CD4-positive, alpha-beta memory T cell (primary cell): ENCODE results near the gene VSTM2A. TPM values are rescaled to one million over a fixed set of nuclear protein-coding genes. Genes with fewer than 3 reads are reported as not detected.
"Not testable (repeated sequence)": the region's sequence is repeated elsewhere in the genome, so short reads cannot be mapped to it uniquely, and the experiment has no call there.

Experiments used
- CTCF ChIA-PET: fragments of 350-600 bp; sonication (Branson Sonifier 250); formaldehyde crosslinking; loops from one replicate; lab custom pipeline; 2021; ENCODE audit warnings: inconsistent platforms; ENCODE audit not compliant: partially characterized antibody; lab: Charles Lee
- POLR2A ChIA-PET: fragments of 350-600 bp; sonication (Branson Sonifier 250); formaldehyde crosslinking; loops from one replicate; lab custom pipeline; 2021; ENCODE audit not compliant: partially characterized antibody; lab: Charles Lee
- DNase-seq, 5 donors: peaks; one replicate each; pipeline versions ENCODE4 v3.0.0 to v3.0.0-alpha.2; 2020 to 2022; ENCODE audit warnings: mixed read lengths in 1 of 5
- H3K27ac ChIP-seq: one replicate; pipeline ENCODE4 v1.7.0; 2013; ENCODE audit warnings: low read depth, low read length
- H3K27me3 ChIP-seq: 2 replicates; pipeline ENCODE4 v1.7.0; 2013; ENCODE audit warnings: mild to moderate bottlenecking, low read length, moderate library complexity; ENCODE audit not compliant: insufficient read depth
- H3K36me3 ChIP-seq: 2 replicates; pipeline ENCODE4 v1.7.0; 2013; ENCODE audit warnings: mild to moderate bottlenecking, low read length, moderate library complexity; ENCODE audit not compliant: insufficient read depth
- H3K4me1 ChIP-seq: 2 replicates; pipeline ENCODE4 v1.7.0; 2013; ENCODE audit warnings: mild to moderate bottlenecking, low read length, moderate library complexity; ENCODE audit not compliant: insufficient read depth
- H3K4me3 ChIP-seq, 2 donors: one replicate each; pipeline ENCODE4 v1.7.0; 2013; ENCODE audit warnings: low read length in 2 of 2, mild to moderate bottlenecking in 1 of 2
- H3K9me3 ChIP-seq, 2 donors: one replicate each; pipeline ENCODE4 v1.7.0; 2013; ENCODE audit warnings: low read length in 2 of 2, control low read depth in 1 of 2; ENCODE audit not compliant: control insufficient read depth in 1 of 2
- H3K27ac Mint-ChIP-seq, 7 donors: one replicate each; pipeline ENCODE4 v1.8.0; 2020 to 2021; ENCODE audit warnings: mixed read lengths in 7 of 7, mild to moderate bottlenecking in 6 of 7, inconsistent platforms in 3 of 7, moderate library complexity in 3 of 7
- H3K27me3 Mint-ChIP-seq, 2 donors: one replicate each; pipeline ENCODE4 v1.8.0; 2020 to 2021; ENCODE audit warnings: mixed read lengths in 2 of 2
- H3K36me3 Mint-ChIP-seq, 2 donors: one replicate each; pipeline ENCODE4 v1.8.0; 2020 to 2021; ENCODE audit warnings: mixed read lengths in 2 of 2, inconsistent platforms in 1 of 2, mild to moderate bottlenecking in 1 of 2
- H3K4me1 Mint-ChIP-seq, 4 donors: one replicate each; pipeline ENCODE4 v1.8.0; 2020 to 2021; ENCODE audit warnings: mixed read lengths in 4 of 4, mild to moderate bottlenecking in 1 of 4
- H3K4me3 Mint-ChIP-seq, 8 donors: one replicate each; pipeline ENCODE4 v1.8.0; 2020 to 2021; ENCODE audit warnings: mixed read lengths in 8 of 8, mild to moderate bottlenecking in 7 of 8, moderate library complexity in 6 of 8, inconsistent platforms in 3 of 8
- H3K9me3 Mint-ChIP-seq, 8 donors: one replicate each; pipeline ENCODE4 v1.8.0; 2020 to 2021; ENCODE audit warnings: mixed read lengths in 8 of 8, mild to moderate bottlenecking in 5 of 8, inconsistent platforms in 3 of 8, moderate library complexity in 1 of 8
- intact Hi-C: fragments of 100-400 bp; cut with micrococcal nuclease; formaldehyde crosslinking; loops from one replicate; pipeline ENCODE4 v1.15.1; 2023
- polyA plus RNA-seq, 2 donors: library from polyadenylated mRNA; unstranded; fragments of 300-500 nt; fragmentation: Illumina TruSeq; gene quantifications; one replicate each; pipeline ENCODE4 v1.2.3, GENCODE V29; 2021
- total RNA-seq, 2 experiments: library from RNA; stranded (reverse); gene quantifications; one replicate each; pipeline ENCODE4 v1.2.3, GENCODE V29; 2021

VSTM2A gene, protein sequence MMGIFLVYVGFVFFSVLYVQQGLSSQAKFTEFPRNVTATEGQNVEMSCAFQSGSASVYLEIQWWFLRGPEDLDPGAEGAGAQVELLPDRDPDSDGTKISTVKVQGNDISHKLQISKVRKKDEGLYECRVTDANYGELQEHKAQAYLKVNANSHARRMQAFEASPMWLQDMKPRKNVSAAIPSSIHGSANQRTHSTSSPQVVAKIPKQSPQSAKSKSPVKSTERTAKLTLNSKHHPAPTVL
- total RNA-seq (not detected), polyA plus RNA-seq (not detected)

DNA sequence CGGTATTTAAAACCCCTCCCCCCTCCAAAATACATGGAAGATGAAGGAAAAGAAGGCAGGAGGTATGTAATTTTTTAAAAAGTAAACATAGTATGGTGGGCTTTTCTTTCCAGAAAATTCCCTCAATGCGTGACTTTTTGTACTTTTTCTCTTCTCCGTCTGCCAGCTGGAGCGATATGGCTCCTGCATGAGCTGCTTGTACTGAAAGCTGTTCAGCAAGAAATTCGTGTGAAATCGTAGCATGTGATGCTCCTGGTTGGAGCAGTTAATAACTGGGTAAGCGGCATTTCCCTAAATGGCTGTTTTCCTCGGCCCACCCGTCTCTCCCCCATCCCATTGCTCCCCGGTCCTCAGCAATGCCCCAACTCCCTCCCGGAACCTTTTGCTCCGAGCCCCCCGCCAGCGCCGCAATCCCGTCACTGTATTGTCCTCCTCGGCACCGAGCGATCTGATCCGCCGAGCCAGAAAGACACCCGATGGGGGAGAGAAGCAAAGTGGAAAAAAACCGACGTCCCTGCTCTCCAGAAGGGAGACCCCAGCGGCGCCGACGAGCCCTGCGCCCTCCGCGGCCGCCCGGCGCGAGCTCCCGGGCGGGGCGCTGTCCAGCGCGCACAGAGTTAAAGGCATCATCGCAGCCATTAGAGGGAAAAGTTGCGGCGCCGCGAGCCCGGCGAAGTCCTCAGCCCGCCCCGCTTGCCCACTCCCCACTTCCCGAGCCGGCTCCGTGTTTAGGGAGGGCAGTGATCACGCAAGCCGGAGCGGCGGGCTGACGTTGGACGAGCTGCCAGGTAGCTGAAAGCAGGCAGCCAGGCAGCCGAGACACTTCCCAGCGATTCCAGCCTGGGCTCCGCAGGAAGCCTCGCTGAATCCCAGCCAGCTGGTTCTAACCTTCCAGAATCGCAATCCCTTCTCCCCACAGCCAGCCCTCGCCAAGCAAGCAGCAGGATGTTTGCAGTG lies at the start of gene VSTM2A:
TSS of gene VSTM2A (plus strand) at position 707 of the 957 bp plus-strand sequence. CDS start 356 bp downstream, outside the sequence.
- no peak within 1 kb of the TSS for H3K4me3 Mint-ChIP-seq
- no peak within 1 kb of the TSS for H3K27ac ChIP-seq
- H3K27ac Mint-ChIP-seq, result no peak within 1 kb of the TSS
- peaks cover 24 to 26% of the 10 kb centered on the region in 2 donors for H3K27me3 Mint-ChIP-seq
- DNase-seq, result no peak
- H3K9me3 ChIP-seq, result no peaks in the 10 kb centered on the region
- peaks cover 0 to 5% (median 2%) of the 10 kb centered on the region in 4 donors for H3K4me1 Mint-ChIP-seq
- H3K4me1 ChIP-seq, result no peaks in the 10 kb centered on the region
- peaks cover 0 to 25% (median 17%) of the 10 kb centered on the region in 8 donors for H3K9me3 Mint-ChIP-seq
- ChIA-PET CTCF (no interaction called here), POLR2A (no interaction called here)
- no peak within 1 kb of the TSS for H3K4me3 ChIP-seq
- H3K27me3 ChIP-seq, result peaks cover 4% of the 10 kb centered on the region
- intact Hi-C loops, result no loop called here
- peaks cover 2 to 8% of the 10 kb centered on the region in 2 donors for H3K36me3 Mint-ChIP-seq
- H3K36me3 ChIP-seq, result no peaks in the 10 kb centered on the region

DNA sequence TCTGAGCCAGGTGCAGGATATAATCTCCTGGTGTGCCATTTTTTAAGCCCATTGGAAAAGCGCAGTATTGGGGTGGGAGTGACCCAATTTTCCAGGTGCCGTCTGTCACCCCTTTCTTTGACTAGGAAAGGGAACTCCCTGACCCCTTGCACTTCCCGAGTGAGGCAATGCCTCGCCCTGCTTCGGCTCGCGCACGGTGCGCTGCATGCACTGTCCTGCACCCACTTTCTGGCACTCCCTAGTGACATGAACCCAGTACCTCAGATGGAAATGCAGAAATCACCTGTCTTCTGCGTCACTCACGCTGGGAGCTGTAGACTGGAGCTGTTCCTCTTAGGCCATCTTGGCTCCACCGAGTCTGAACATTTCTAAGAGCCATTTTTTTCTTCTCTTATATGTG lies 37.6 kb upstream of the VSTM2A start:
- H3K27me3 ChIP-seq, H3K36me3 Mint-ChIP-seq, H3K9me3 ChIP-seq, H3K27ac ChIP-seq, H3K27me3 Mint-ChIP-seq, H3K4me1 Mint-ChIP-seq, CTCF ChIA-PET, POLR2A ChIA-PET, H3K36me3 ChIP-seq, H3K4me3 ChIP-seq, intact Hi-C loops, H3K4me3 Mint-ChIP-seq, DNase-seq, H3K27ac Mint-ChIP-seq, H3K4me1 ChIP-seq: not testable (repeated sequence)
- peaks cover 4 to 22% (median 11%) of the 10 kb centered on the region in 8 donors for H3K9me3 Mint-ChIP-seq

DNA sequence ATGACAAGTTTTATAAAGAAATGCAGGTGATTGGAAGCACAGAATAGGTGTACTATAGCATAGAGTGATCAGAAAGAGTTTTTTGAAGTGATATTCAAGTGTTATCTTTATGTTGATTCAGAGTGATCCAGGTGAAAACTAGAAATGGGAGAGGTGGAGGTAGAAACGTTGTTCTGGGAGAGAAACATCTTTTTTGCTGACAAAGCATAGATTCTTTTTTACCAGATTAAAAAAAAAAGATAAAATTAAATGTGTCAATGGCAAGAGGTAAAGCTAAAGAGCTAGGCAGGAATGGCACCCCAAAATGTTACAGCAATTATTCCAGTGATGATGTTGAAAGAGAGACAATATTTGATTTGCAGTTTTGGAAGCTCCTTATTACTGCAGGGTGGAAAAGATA lies 12.6 kb upstream of the VSTM2A start:
- H3K36me3 ChIP-seq, result no peaks in the 10 kb centered on the region
- no peak overlapping the region for H3K4me3 ChIP-seq
- no peak overlapping the region for H3K27ac ChIP-seq
- no peaks in the 10 kb centered on the region for H3K4me1 Mint-ChIP-seq
- H3K36me3 Mint-ChIP-seq, result no peaks in the 10 kb centered on the region
- intact Hi-C loops, result no loop called here
- H3K9me3 ChIP-seq, result peaks cover 0 to 4% of the 10 kb centered on the region in 2 donors
- ChIA-PET CTCF (no interaction called here), POLR2A (no interaction called here)
- H3K4me3 Mint-ChIP-seq, result no peak overlapping the region
- H3K4me1 ChIP-seq, result no peaks in the 10 kb centered on the region
- no peaks in the 10 kb centered on the region for H3K27me3 Mint-ChIP-seq
- no peak overlapping the region for H3K27ac Mint-ChIP-seq
- H3K27me3 ChIP-seq, result no peaks in the 10 kb centered on the region
- no peak for DNase-seq
- H3K9me3 Mint-ChIP-seq, result peaks cover 0 to 24% (median 14%) of the 10 kb centered on the region in 8 donors

DNA sequence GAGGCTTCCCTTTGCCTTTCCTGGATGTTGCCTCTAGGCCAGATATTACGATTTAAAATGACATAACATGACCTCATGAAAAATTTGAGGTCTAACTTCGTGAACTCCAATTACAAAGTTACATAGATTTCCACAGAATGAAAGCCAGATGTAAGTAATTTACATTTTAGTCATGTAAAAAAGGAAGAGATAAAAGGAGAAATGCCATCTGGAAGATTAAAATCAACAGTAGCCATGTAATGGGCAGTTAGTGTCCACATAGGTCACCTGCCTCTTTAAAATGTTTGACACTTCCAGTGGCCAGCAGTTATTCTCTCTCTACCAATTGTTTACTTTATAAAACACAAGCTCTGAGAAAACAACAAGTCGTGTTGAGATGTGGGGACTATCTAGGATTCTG lies 4.1 kb upstream of the VSTM2A start:
- Histone ChIP-seq H3K36me3 (no peaks in the 10 kb centered on the region), H3K4me3 (no peak overlapping the region), H3K9me3 (no peaks in the 10 kb centered on the region), H3K27ac (no peak overlapping the region), H3K4me1 (no peaks in the 10 kb centered on the region), H3K27me3 (no peaks in the 10 kb centered on the region)
- intact Hi-C loops, result no loop called here
- H3K9me3 Mint-ChIP-seq, result peaks cover 3 to 19% (median 15%) of the 10 kb centered on the region in 8 donors
- H3K27me3 Mint-ChIP-seq, result peaks cover 11 to 13% of the 10 kb centered on the region in 2 donors
- no peak overlapping the region for H3K27ac Mint-ChIP-seq
- H3K36me3 Mint-ChIP-seq, result peaks cover 0 to 3% of the 10 kb centered on the region in 2 donors
- no peak for DNase-seq
- CTCF ChIA-PET, result no interaction called here
- H3K4me1 Mint-ChIP-seq, result peaks cover 0 to 5% (median under 1%) of the 10 kb centered on the region in 4 donors
- no peak overlapping the region for H3K4me3 Mint-ChIP-seq
- POLR2A ChIA-PET, result no interaction called here

DNA sequence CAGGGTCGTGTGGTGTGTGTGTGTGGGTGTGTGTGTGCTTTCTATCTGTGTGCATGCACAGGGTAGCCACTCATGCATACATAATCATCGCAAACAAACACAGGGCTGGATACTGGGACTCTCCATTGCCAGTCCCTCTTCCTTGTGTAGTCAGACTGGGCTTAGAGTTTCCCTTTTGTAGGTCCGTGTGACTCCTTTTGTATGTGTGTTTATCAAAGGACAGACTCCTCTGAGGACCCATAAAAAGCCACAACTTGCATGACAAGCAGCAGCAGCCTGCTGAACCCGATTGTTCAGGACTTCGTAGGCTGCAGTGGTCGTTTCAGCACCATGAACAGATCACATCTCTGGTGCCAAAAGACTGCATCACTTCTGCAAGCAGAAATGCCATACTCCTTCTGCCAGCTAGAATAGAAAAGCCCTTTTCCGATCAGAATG lies 895 bp downstream of the VSTM2A start:
- H3K27ac Mint-ChIP-seq, result no peak overlapping the region
- H3K4me3 ChIP-seq, result no peak overlapping the region
- H3K36me3 ChIP-seq, result no peaks in the 10 kb centered on the region
- DNase-seq, result no peak
- H3K9me3 Mint-ChIP-seq, result peaks cover 0 to 24% (median 18%) of the 10 kb centered on the region in 8 donors
- no peaks in the 10 kb centered on the region for H3K4me1 ChIP-seq
- intact Hi-C loops, result no loop called here
- no peak overlapping the region for H3K4me3 Mint-ChIP-seq
- no peaks in the 10 kb centered on the region for H3K9me3 ChIP-seq
- H3K4me1 Mint-ChIP-seq, result peaks cover 0 to 5% (median 2%) of the 10 kb centered on the region in 4 donors
- ChIA-PET POLR2A (no interaction called here), CTCF (no interaction called here)
- peaks cover 2 to 8% of the 10 kb centered on the region in 2 donors for H3K36me3 Mint-ChIP-seq
- H3K27me3 Mint-ChIP-seq, result peaks cover 25 to 26% of the 10 kb centered on the region in 2 donors
- no peak overlapping the region for H3K27ac ChIP-seq
- peaks cover 4% of the 10 kb centered on the region for H3K27me3 ChIP-seq

DNA sequence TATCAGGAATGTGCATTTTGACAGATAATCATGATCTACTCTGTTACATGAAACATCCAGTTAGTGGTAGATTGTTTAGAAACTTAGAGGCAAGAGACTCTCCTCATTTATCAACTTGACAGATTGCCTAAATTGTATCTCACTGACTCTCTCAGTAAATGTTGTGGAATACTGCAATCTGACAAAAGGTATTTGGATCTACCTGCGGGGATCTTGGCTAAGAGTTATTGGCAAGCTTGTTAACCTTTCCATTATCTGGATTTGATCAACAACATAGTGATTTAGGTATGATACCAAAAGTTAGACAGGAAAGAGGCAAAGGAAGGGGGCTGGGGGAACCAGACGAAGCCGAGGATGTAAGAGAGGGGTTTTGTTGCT lies 2.0 kb downstream of the VSTM2A start:
- no peaks in the 10 kb centered on the region for H3K9me3 ChIP-seq
- no peak overlapping the region for H3K4me3 Mint-ChIP-seq
- DNase-seq, result no peak
- peaks cover 0 to 5% (median 2%) of the 10 kb centered on the region in 4 donors for H3K4me1 Mint-ChIP-seq
- intact Hi-C loops, result no loop called here
- peaks cover 4% of the 10 kb centered on the region for H3K27me3 ChIP-seq
- peaks cover 2 to 8% of the 10 kb centered on the region in 2 donors for H3K36me3 Mint-ChIP-seq
- ChIA-PET POLR2A (no interaction called here), CTCF (no interaction called here)
- H3K27ac Mint-ChIP-seq, result no peak overlapping the region
- H3K4me3 ChIP-seq, result no peak overlapping the region
- H3K4me1 ChIP-seq, result no peaks in the 10 kb centered on the region
- H3K9me3 Mint-ChIP-seq, result peaks cover 0 to 24% (median 18%) of the 10 kb centered on the region in 8 donors
- H3K36me3 ChIP-seq, result no peaks in the 10 kb centered on the region
- no peak overlapping the region for H3K27ac ChIP-seq
- peaks cover 26% of the 10 kb centered on the region in 2 donors for H3K27me3 Mint-ChIP-seq

DNA sequence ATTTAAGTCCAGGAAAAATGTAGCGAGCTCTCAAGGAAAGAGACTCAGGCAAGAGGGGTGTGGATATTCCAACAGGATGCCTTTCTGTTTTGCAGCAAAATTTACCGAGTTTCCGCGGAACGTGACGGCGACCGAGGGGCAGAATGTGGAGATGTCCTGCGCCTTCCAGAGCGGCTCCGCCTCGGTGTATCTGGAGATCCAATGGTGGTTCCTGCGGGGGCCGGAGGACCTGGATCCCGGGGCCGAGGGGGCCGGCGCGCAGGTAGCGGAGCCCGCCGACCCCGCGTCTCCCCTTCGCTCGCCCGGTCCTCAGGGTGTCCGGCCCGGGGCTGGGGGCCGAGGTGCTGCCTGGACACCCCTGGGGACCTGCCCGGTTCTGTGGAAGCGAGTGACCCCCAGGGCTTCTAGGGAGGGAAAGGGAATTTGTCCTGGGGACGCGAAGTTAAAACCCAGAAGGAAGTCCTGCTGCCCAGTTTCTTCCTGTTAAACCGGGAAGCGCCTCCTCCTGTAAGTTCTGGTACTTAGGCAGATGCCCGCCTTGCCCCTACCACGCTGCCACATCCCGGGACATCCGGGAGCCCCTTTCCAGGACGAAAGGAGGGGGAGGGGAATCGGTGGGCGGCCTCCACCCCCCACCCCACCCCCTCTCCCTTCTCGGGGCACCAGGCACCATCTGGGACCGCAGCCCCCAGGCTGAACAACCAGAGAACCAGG lies 2.5 kb downstream of the VSTM2A start:
- Mint-ChIP-seq H3K27me3 (peaks cover 26% of the 10 kb centered on the region in 2 donors), H3K4me3 (no peak overlapping the region), H3K4me1 (peaks cover 0 to 5% (median 2%) of the 10 kb centered on the region in 4 donors), H3K27ac (no peak overlapping the region), H3K9me3 (peaks cover 0 to 22% (median 16%) of the 10 kb centered on the region in 8 donors), H3K36me3 (peaks cover 2 to 8% of the 10 kb centered on the region in 2 donors)
- Histone ChIP-seq H3K4me1 (no peaks in the 10 kb centered on the region), H3K36me3 (no peaks in the 10 kb centered on the region), H3K9me3 (no peaks in the 10 kb centered on the region), H3K4me3 (no peak overlapping the region), H3K27me3 (peaks cover 4% of the 10 kb centered on the region), H3K27ac (no peak overlapping the region)
- POLR2A ChIA-PET, result no interaction called here
- CTCF ChIA-PET, result no interaction called here
- DNase-seq, result no peak
- intact Hi-C loops, result no loop called here
